ENCODE data around the gene PAQR7.

- no peak for TF ChIP-seq EZH2 (IDR thresholded peaks at IDR 0.05; ENCODE audit: borderline replicate concordance, low read length)
- TF ChIP-seq CTCF (IDR thresholded peaks at IDR 0.05; ENCODE audit: low read length), result no peak
Observed at GRCh38 chr1:25880518-25880917, 5.0 kb upstream of the PAQR7 start.

Data from OCI-LY1 (cell line).